Umbilical cord (tissue), 2 donors: Measurements from ENCODE around the gene RNASE1. TPM values are rescaled to one million over a fixed set of nuclear protein-coding genes. Genes with fewer than 3 reads are reported as not detected.
"Not testable (repeated sequence)": the region's sequence is repeated elsewhere in the genome, so short reads cannot be mapped to it uniquely, and the experiment has no call there.

Experiments
- DNase-seq: peaks from one replicate; pipeline ENCODE4 v3.0.0-alpha.2; 2015; ENCODE audit warnings: low spot score
- total RNA-seq: library from RNA; depleted of rRNA; stranded (reverse); fragments of >200 nt; gene quantifications from one replicate; pipeline ENCODE4 v1.2.3, GENCODE V29; 2014; ENCODE audit warnings: low replicate concordance; ENCODE audit not compliant: insufficient read depth

Gene RNASE1
- 227 TPM for total RNA-seq

- peak; percentile 89 for DNase-seq
Observed at GRCh38 chr14:20802341-20803084, at the start of gene RNASE1. Gene RNASE1, minus strand, starts transcription at chr14:20802844. Its CDS starts 776 bp downstream, at chr14:20802068.

GRCh38 chr14:20848955-20849570 lies 46.4 kb upstream of the RNASE1 start:
- DNase-seq, result no peak

- peak; percentile 42 for DNase-seq
Observed at GRCh38 chr14:20848316-20848954, 45.8 kb upstream of the RNASE1 start.

- DNase-seq, result peak; percentile 15
Observed at GRCh38 chr14:20846560-20846959, 43.9 kb upstream of the RNASE1 start.

- no peak for DNase-seq
Observed at GRCh38 chr14:20841096-20841495, 38.5 kb upstream of the RNASE1 start.

- no peak for DNase-seq
Observed at GRCh38 chr14:20837831-20838230, 35.2 kb upstream of the RNASE1 start.

DNA sequence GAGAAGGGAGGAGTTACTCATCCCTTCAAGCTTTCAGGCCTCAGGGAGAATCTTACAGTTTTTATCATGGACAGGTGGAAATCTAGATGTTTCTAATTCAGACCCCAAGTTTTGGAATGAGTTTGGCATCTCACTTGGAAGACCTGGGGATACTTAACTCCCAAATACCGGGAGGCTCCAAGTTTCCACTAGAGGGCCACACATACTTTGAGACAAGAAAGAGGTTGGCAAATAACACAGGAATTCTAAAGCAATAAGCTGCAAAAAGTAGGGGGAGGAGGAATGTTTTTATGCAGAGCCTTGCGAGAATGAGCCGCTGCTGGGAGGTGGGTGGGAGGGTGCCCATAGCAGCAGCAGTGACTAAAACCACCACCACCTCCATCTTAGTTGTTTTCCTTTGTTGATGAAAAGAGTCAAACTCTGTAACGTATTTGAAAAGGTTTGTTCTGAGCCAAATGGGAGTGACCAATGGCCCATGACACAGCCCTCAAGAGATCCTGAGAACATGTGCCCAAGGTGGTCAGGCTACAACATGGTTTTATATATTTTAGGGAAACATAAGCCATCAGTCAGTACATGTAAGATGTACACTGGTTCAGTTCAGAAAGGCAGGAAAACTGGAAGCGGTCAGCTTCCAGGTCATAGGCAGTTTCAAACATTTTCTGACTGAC lies 34.2 kb upstream of the RNASE1 start:
- DNase-seq, result peak; percentile 42

DNA sequence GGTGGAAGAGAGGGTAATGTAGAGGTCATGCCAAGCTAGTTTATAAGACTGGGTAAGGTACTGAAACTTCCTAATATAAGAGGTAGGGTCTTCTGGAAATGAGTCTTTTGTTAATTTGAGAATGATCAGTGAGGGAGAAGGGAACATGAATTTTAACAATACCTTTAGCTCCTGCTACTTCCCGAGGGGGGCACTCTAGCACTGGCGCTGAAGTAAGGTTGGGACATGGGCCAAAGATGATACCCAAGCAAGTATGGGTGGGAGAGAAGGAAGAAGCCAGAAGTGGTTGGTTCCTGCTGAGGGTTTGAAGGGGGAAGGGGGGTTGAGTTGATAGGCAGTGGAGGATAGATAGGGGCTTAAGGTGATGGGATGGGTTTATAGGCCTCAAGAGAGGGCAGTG lies 32.3 kb upstream of the RNASE1 start:
- no peak for DNase-seq

GRCh38 chr14:20830831-20831230 lies 28.2 kb upstream of the RNASE1 start:
- peak; percentile 11 for DNase-seq

DNA sequence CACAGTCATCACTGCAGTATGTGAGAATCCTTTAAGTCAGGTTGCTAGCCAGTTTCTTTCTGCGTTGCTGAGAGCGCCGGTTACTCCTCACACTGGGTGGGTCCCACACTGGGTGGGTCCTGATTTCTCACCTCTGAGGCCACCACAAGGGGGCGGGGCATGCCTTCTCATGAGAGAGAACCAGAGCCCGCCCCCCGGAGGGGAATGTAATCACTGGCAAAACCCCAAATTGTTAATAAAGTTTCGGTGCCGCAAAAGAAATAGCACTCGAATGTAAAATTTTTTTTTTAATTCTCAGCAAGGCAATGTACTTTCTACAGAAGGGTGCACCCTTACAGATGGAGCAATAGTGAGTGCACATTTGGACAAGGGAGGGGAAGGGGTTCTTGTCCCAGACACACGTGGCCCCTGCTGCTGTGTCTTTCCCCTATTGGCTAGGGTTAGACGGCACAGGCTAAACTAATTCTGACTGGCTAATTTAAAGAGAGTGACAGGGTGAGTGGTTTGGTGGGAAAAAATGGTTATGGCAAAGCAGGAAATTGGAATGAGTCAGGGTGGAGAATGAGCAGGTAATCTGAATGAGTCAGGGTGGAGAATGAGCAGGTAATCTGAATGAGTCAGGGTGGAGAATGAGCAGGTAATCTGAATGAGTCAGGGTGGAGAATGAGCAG lies 25.5 kb upstream of the RNASE1 start:
- DNase-seq, result not testable (repeated sequence)

DNA sequence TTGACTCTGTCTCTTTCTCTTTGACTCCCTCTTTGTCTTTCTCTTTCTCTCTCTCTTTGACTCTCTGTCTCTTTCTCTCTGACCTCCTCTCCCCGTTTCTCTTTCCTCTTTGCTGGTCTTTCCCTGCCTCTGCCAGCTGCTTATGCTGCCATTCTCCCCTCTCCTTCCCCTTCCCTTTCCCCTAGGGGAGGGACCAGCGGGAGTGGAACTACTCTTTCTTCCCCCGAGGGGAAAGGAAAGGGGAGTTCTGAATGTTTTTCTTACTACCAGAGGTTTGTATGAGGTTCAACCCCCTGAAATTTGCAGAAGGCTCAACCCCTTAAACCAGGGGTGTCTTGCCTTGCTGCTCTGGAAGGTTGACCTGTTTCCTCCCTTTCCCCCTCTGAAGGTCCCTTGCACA lies 24.7 kb upstream of the RNASE1 start:
- DNase-seq, result no peak

DNA sequence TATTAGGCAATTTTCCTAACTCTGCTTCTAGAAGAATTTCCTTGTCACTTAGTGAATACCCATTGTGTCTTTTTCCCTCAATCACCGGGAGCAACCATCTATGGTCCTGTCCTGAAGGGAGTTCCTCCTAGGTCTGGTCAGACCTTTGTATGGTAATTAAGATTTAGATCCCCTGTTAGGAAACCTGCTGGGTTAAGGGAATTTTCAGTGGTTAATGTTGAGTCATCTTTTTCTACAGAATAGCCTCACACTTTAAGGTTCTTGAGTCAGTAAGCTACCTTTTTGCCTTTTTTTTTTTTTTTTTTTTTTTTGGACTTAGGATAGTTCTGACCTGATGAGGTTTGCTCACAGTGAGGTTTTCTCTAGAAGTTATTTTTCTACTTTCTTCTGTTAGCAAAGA lies 24.0 kb upstream of the RNASE1 start:
- DNase-seq, result not testable (repeated sequence)

GRCh38 chr14:20823859-20824258 lies 21.2 kb upstream of the RNASE1 start:
- no peak for DNase-seq

- not testable (repeated sequence) for DNase-seq
Observed at GRCh38 chr14:20821521-20822108, 19.0 kb upstream of the RNASE1 start.

- DNase-seq, result no peak
Observed at GRCh38 chr14:20820063-20820904, 17.6 kb upstream of the RNASE1 start.

- no peak for DNase-seq
Observed at GRCh38 chr14:20818861-20819260, 16.2 kb upstream of the RNASE1 start.

DNA sequence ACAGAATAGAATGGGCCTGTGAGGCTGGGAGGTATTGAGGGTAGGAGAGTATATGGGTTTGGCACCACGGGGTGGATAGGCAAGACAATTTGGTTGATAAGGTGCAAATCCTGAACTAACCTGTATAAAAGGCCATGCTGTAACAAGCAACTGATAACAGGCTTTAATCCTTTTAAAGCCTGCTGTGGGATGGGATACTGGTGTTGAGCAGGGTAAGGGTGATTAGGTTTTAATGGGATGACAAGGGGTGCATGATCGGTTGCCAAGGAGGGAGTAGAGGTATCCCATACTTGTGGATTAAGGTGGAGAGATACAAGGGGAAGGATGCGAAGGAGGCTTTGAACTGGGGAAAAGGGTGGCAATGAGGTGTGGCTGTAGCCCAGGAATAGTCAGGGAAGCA lies 13.3 kb upstream of the RNASE1 start:
- not testable (repeated sequence) for DNase-seq

- DNase-seq, result peak; percentile 85
Observed at GRCh38 chr14:20811986-20812975, 9.6 kb upstream of the RNASE1 start.

DNA sequence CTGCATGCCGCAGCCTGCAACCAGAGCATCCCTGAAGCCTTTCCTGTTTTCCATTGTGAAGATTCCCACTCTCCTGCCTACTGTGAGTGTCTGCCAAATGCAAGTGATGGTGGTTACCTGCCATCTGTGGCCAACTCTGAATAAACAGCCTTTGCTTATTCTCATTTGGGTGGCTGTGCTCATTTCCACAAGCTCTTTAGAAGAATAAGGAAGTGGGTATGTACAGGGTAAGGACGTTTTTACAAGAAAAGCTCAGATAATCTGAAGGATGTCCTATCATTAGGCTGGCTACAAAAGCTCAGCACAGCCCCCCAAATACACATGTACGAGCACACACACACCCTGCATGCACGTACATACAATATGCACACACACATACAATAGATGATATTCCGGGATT lies 7.3 kb upstream of the RNASE1 start:
- DNase-seq, result no peak
